AG04449 (cell line): Measurements from ENCODE around the gene TRIM14.
"Not testable (repeated sequence)": the region's sequence is repeated elsewhere in the genome, so short reads cannot be mapped to it uniquely, and the experiment has no call there.

Experiments used
- CTCF ChIA-PET: fragments of 350-600 bp; formaldehyde crosslinking; extraction: SDS; loops from one replicate; lab custom pipeline; 2021; ENCODE audit warnings: antibody characterized with exemption; lab: Yijun Ruan, JAX
- POLR2A ChIA-PET: fragments of 400-600, 350-600 bp; formaldehyde crosslinking; extraction: SDS; loops from one replicate; lab custom pipeline; 2020; ENCODE audit warnings: antibody characterized with exemption, inconsistent platforms; lab: Yijun Ruan, JAX
- DNase-seq: peaks from one replicate; pipeline ENCODE4 v3.0.0-alpha.2; 2010; ENCODE audit warnings: low read depth, low spot score
- H3K4me3 ChIP-seq: 2 replicates; pipeline ENCODE4 v1.5.1; 2011; ENCODE audit warnings: low read depth, mild to moderate bottlenecking, control low read depth, low read length
- CTCF ChIP-seq: IDR thresholded peaks from one replicate; pipeline ENCODE4 v1.5.1; 2011; ENCODE audit warnings: mild to moderate bottlenecking, moderate library complexity, low read length, control low read depth, inconsistent platforms; ENCODE audit not compliant: insufficient read depth; ENCODE audit errors: missing control alignments

Gene TRIM14

GRCh38 chr9:98094316-98094715, 24.7 kb downstream of the TRIM14 start:
- DNase-seq: no peak
- ChIA-PET POLR2A (no interaction called here), CTCF (interaction anchor here (0.8 to 3.1 kb wide), 2 partner anchors 20 to 25 kb away, joined by 3 to 17 read pairs; partner anchors contain the start of gene TRIM14)
- no peak for TF ChIP-seq CTCF
- no peak overlapping the region for H3K4me3 ChIP-seq

- H3K4me3 ChIP-seq: no peak overlapping the region
- CTCF ChIA-PET: interaction anchor here (3.1 kb wide), 1 partner anchor 18 kb away, joined by 17 read pairs; no protein-coding TSS in a partner anchor
- no peak for DNase-seq
- POLR2A ChIA-PET: no interaction called here
- no peak for TF ChIP-seq CTCF
Observed at GRCh38 chr9:98092613-98092931, 26.4 kb downstream of the TRIM14 start.

- CTCF ChIA-PET: interaction anchor here (0.8 to 3.1 kb wide), 2 partner anchors 14 to 18 kb away, joined by 3 to 17 read pairs; no protein-coding TSS in a partner anchor
- no peak for TF ChIP-seq CTCF
- POLR2A ChIA-PET: no interaction called here
- peak; percentile 16 for DNase-seq
- H3K4me3 ChIP-seq: no peak overlapping the region
Observed at GRCh38 chr9:98091735-98092612, 27.0 kb downstream of the TRIM14 start.

GRCh38 chr9:98090674-98091073, 28.3 kb downstream of the TRIM14 start:
- DNase-seq, H3K4me3 ChIP-seq, POLR2A ChIA-PET: not testable (repeated sequence)
- CTCF ChIA-PET: interaction anchor here (0.6 kb wide), 1 partner anchor 17 kb away, joined by 3 read pairs; no protein-coding TSS in a partner anchor

- H3K4me3 ChIP-seq: peak overlapping the region; percentile 45
- POLR2A ChIA-PET: no interaction called here
- no peak for DNase-seq
- TF ChIP-seq CTCF: no peak
- CTCF ChIA-PET: interaction anchor here (0.6 to 1.5 kb wide), 5 partner anchors 8 to 186 kb away, joined by 3 to 10 read pairs (median 3); no protein-coding TSS in a partner anchor
Observed at GRCh38 chr9:98087420-98088354, 31.3 kb downstream of the TRIM14 start.

GRCh38 chr9:98086461-98086860, 32.6 kb downstream of the TRIM14 start:
- no peak for DNase-seq
- CTCF ChIA-PET: interaction anchor here (0.7 to 5.2 kb wide), 3 partner anchors 11 to 13 kb away, joined by 3 to 33 read pairs (median 4); no protein-coding TSS in a partner anchor
- POLR2A ChIA-PET: interaction anchor here (0.7 to 1.0 kb wide), 2 partner anchors 12 to 101 kb away, joined by 3 to 4 read pairs; no protein-coding TSS in a partner anchor
- no peak for TF ChIP-seq CTCF
- H3K4me3 ChIP-seq: no peak overlapping the region
